WTC11 (cell line): ENCODE results near the gene ABTB2. TPM values are rescaled to one million over a fixed set of nuclear protein-coding genes. Genes with fewer than 3 reads are reported as not detected.

Source experiments
- ATAC-seq: fragments of 200-7000 bp; cut with Tn5 transposase; 2 replicates; pipeline ENCODE4 v1.10.0; 2021; ENCODE audit warnings: mild to moderate bottlenecking, moderate library complexity
- CTCF ChIA-PET: fragments of 300-600 bp; sonication (Branson Sonifier 250); formaldehyde crosslinking; loops from one replicate; lab custom pipeline; 2021; ENCODE audit warnings: antibody characterized with exemption; lab: Charles Lee
- POLR2A ChIA-PET: fragments of 350-600 bp; sonication (Branson Sonifier 250); formaldehyde crosslinking; loops from one replicate; lab custom pipeline; 2021; ENCODE audit warnings: antibody characterized with exemption; lab: Charles Lee
- DNase-seq: peaks from one replicate; pipeline ENCODE4 v3.0.0; 2021; ENCODE audit warnings: low spot score
- H3K27ac Mint-ChIP-seq: 2 replicates; pipeline ENCODE4 v1.8.0; 2021; ENCODE audit warnings: mixed read lengths
- H3K27me3 Mint-ChIP-seq: 2 replicates; pipeline ENCODE4 v1.8.0; 2021; ENCODE audit warnings: low read depth, mild to moderate bottlenecking, moderate library complexity, mixed read lengths
- H3K36me3 Mint-ChIP-seq: 2 replicates; pipeline ENCODE4 v1.8.0; 2021; ENCODE audit warnings: mixed read lengths
- H3K4me1 Mint-ChIP-seq: 2 replicates; pipeline ENCODE4 v1.8.0; 2022; ENCODE audit warnings: mixed read lengths
- H3K4me3 Mint-ChIP-seq: 2 replicates; pipeline ENCODE4 v1.8.0; 2021; ENCODE audit warnings: mild to moderate bottlenecking, moderate library complexity, mixed read lengths
- H3K9me3 Mint-ChIP-seq: 2 replicates; pipeline ENCODE4 v1.8.0; 2021; ENCODE audit warnings: mixed read lengths
- CTCF ChIP-seq: fragments of 200-600 bp; IDR thresholded peaks from 2 replicates; pipeline ENCODE4 v1.8.0; 2022; ENCODE audit warnings: antibody characterized with exemption
- E2F5 ChIP-seq: sonication (generic); formaldehyde crosslinking; IDR thresholded peaks from 2 replicates; pipeline ENCODE4 v1.8.1; 2022; ENCODE audit warnings: mild to moderate bottlenecking, moderate library complexity, missing genetic modification reagents
- IRF1 ChIP-seq: sonication (generic); formaldehyde crosslinking; IDR thresholded peaks from 2 replicates; pipeline ENCODE4 v1.8.0; 2023; ENCODE audit warnings: missing genetic modification reagents
- IRF2 ChIP-seq: sonication (generic); formaldehyde crosslinking; IDR thresholded peaks from 2 replicates; pipeline ENCODE4 v1.8.0; 2022; ENCODE audit warnings: low read depth, missing genetic modification reagents, borderline replicate concordance
- MYBL2 ChIP-seq: sonication (generic); formaldehyde crosslinking; IDR thresholded peaks from 2 replicates; pipeline ENCODE4 v1.8.1; 2023; ENCODE audit warnings: mild to moderate bottlenecking, moderate library complexity, missing genetic modification reagents
- RELA ChIP-seq: sonication (generic); formaldehyde crosslinking; IDR thresholded peaks from 2 replicates; pipeline ENCODE4 v1.8.1; 2022; ENCODE audit warnings: missing genetic modification reagents, mild to moderate bottlenecking, borderline replicate concordance
- SMAD3 ChIP-seq: sonication (generic); formaldehyde crosslinking; IDR thresholded peaks from 2 replicates; pipeline ENCODE4 v1.8.0; 2022; ENCODE audit warnings: missing genetic modification reagents, mild to moderate bottlenecking, borderline replicate concordance
- TCF7 ChIP-seq: sonication (generic); formaldehyde crosslinking; IDR thresholded peaks from 2 replicates; pipeline ENCODE4 v1.8.0; 2022; ENCODE audit warnings: mild to moderate bottlenecking, low read depth, missing genetic modification reagents, moderate library complexity
- TEAD4 ChIP-seq: sonication (generic); formaldehyde crosslinking; IDR thresholded peaks from 2 replicates; pipeline ENCODE4 v1.8.0; 2022; ENCODE audit warnings: mild to moderate bottlenecking, missing genetic modification reagents
- ZNF121 ChIP-seq: sonication (generic); formaldehyde crosslinking; IDR thresholded peaks from 2 replicates; pipeline ENCODE4 v1.8.0; 2023; ENCODE audit warnings: missing genetic modification reagents
- ZNF263 ChIP-seq: sonication (generic); formaldehyde crosslinking; IDR thresholded peaks from 2 replicates; pipeline ENCODE4 v1.8.1; 2022; ENCODE audit warnings: low read depth, mild to moderate bottlenecking, moderate library complexity, missing genetic modification reagents
- ZNF671 ChIP-seq: fragments of 250-450 bp; sonication (Bioruptor Pico); IDR thresholded peaks from 2 replicates; pipeline ENCODE4 v1.8.0; 2021; ENCODE audit warnings: mild to moderate bottlenecking
- total RNA-seq: library from RNA; stranded (reverse); gene quantifications from 3 replicates; pipeline ENCODE4 v1.2.3, GENCODE V29; 2021
- TF ChIP-seq, protein P1 (sequence below): sonication (generic); formaldehyde crosslinking; IDR thresholded peaks from 2 replicates; pipeline ENCODE4 v1.8.1; 2022; ENCODE audit warnings: missing genetic modification reagents, borderline replicate concordance
- TF ChIP-seq, protein P2 (sequence below): fragments of 250-450 bp; sonication (Bioruptor Pico); IDR thresholded peaks from 2 replicates; pipeline ENCODE4 v1.9.0; 2021; ENCODE audit warnings: mild to moderate bottlenecking
- TF ChIP-seq, protein P3 (sequence below): sonication (generic); formaldehyde crosslinking; conservative IDR thresholded peaks from 2 replicates; pipeline ENCODE4 v1.8.1; 2022; ENCODE audit warnings: mild to moderate bottlenecking, missing genetic modification reagents
- TF ChIP-seq, protein P4 (sequence below): fragments of 250-450 bp; sonication (Bioruptor Pico); conservative IDR thresholded peaks from 2 replicates; pipeline ENCODE4 v1.9.0; 2021; ENCODE audit warnings: mild to moderate bottlenecking
- TF ChIP-seq, protein P5 (sequence below): sonication (generic); formaldehyde crosslinking; IDR thresholded peaks from 2 replicates; pipeline ENCODE4 v1.8.0; 2022; ENCODE audit warnings: mild to moderate bottlenecking, missing genetic modification reagents

The ABTB2 gene
- total RNA-seq, 1 experiment from 2014 or later = 12.8 TPM

DNA sequence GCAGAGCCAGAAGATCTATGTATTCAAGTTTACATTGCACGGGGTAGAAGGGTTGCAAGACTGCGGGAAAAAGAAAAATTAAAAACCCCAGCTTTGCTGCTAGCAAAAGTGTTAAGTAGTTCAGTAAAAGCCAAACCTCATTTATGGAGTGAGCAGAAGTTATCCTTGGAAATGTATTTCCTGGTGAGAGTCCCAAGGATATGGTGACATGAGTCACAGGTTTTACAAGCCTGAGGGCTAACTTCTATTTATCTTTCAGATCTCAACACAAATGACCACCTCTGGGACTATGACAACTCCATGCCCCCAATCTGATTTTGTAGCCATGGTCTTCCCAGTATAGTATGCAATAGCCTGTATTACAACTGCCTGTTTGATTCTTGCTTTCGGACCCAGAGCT is 26.1 kb downstream of the ABTB2 start (continued):
- TF ChIP-seq, protein P1, sequence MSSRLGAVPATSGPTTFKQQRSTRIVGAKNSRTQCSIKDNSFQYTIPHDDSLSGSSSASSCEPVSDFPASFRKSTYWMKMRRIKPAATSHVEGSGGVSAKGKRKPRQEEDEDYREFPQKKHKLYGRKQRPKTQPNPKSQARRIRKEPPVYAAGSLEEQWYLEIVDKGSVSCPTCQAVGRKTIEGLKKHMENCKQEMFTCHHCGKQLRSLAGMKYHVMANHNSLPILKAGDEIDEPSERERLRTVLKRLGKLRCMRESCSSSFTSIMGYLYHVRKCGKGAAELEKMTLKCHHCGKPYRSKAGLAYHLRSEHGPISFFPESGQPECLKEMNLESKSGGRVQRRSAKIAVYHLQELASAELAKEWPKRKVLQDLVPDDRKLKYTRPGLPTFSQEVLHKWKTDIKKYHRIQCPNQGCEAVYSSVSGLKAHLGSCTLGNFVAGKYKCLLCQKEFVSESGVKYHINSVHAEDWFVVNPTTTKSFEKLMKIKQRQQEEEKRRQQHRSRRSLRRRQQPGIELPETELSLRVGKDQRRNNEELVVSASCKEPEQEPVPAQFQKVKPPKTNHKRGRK (CRISPR knock-in tag) = no peak
- no peak for TF ChIP-seq IRF2 (CRISPR knock-in tag)
- TF ChIP-seq, protein P2, sequence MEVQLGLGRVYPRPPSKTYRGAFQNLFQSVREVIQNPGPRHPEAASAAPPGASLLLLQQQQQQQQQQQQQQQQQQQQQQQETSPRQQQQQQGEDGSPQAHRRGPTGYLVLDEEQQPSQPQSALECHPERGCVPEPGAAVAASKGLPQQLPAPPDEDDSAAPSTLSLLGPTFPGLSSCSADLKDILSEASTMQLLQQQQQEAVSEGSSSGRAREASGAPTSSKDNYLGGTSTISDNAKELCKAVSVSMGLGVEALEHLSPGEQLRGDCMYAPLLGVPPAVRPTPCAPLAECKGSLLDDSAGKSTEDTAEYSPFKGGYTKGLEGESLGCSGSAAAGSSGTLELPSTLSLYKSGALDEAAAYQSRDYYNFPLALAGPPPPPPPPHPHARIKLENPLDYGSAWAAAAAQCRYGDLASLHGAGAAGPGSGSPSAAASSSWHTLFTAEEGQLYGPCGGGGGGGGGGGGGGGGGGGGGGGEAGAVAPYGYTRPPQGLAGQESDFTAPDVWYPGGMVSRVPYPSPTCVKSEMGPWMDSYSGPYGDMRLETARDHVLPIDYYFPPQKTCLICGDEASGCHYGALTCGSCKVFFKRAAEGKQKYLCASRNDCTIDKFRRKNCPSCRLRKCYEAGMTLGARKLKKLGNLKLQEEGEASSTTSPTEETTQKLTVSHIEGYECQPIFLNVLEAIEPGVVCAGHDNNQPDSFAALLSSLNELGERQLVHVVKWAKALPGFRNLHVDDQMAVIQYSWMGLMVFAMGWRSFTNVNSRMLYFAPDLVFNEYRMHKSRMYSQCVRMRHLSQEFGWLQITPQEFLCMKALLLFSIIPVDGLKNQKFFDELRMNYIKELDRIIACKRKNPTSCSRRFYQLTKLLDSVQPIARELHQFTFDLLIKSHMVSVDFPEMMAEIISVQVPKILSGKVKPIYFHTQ (CRISPR knock-in tag) = no peak
- no peak for TF ChIP-seq TCF7 (CRISPR knock-in tag)
- TF ChIP-seq MYBL2 (CRISPR knock-in tag) = no peak
- no peak for TF ChIP-seq ZNF671 (CRISPR knock-in tag)
- TF ChIP-seq, protein P3, sequence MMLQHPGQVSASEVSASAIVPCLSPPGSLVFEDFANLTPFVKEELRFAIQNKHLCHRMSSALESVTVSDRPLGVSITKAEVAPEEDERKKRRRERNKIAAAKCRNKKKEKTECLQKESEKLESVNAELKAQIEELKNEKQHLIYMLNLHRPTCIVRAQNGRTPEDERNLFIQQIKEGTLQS (CRISPR knock-in tag) = no peak

GRCh38 chr11:34331329-34331728 is 26.5 kb downstream of the ABTB2 start:
- DNase-seq = no peak
- Mint-ChIP-seq H3K9me3 (no peaks in the 10 kb centered on the region), H3K27ac (no peak overlapping the region), H3K36me3 (no peaks in the 10 kb centered on the region), H3K4me3 (no peak overlapping the region), H3K4me1 (peaks cover 35% of the 10 kb centered on the region), H3K27me3 (no peaks in the 10 kb centered on the region)
- ChIA-PET CTCF (interaction anchor here (1.0 to 1.4 kb wide), 2 partner anchors 11 to 157 kb away, joined by 3 to 8 read pairs; no protein-coding TSS in a partner anchor), POLR2A (no interaction called here)
- TF ChIP-seq IRF1 (no peak), SMAD3 (CRISPR knock-in tag) (no peak), ZNF263 (CRISPR knock-in tag) (no peak), TEAD4 (CRISPR knock-in tag) (no peak), RELA (CRISPR knock-in tag) (no peak), CTCF (no peak), E2F5 (CRISPR knock-in tag) (no peak), ZNF121 (no peak)
- TF ChIP-seq, protein P4, sequence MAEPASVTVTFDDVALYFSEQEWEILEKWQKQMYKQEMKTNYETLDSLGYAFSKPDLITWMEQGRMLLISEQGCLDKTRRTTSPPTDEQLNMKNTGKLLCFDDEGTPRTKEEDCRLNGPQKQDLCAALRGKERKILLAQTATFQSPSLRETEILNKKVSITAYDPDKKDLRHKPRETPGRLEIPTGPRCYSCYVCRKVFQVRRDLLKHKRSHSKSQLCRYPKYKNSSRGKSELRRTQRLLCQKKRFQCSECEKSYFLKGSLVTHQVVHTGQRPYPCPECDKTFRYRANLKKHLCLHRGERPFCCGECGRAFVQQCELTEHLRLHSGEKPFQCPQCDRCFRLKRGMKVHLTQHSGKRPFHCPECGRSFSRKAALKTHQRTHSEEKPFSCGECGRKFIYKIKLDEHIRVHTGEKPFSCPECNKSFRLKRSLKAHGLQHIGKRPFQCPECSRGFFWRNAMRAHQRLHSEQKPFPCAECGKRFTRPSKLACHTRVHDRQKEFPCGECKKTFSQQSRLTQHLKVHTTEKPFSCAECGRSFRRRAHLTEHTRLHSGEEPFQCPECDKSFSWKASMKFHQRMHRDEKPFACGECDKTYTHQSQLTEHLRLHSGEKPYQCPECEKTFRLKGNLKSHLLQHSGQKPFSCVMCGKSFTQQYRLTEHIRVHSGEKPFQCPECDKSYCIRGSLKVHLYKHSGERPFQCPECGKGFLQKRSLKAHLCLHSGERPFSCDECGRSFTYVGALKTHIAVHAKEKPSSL = no peak
- TF ChIP-seq, protein P5, sequence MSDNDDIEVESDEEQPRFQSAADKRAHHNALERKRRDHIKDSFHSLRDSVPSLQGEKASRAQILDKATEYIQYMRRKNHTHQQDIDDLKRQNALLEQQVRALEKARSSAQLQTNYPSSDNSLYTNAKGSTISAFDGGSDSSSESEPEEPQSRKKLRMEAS = no peak
- ATAC-seq = no peak
